Gastroesophageal sphincter (tissue), 3 donors: ENCODE data around the gene AP3D1.

ENCODE experiments used
- POLR2AphosphoS5 ChIP-seq: sonication (generic); formaldehyde crosslinking; IDR thresholded peaks from one replicate; pipeline ENCODE4 v1.6.1; 2017; ENCODE audit warnings: antibody characterized with exemption
- TF ChIP-seq, protein P1 (sequence below), 4 experiments: fragments of 200-600 bp in 2 of 4; fragments of 450-650 bp in 2 of 4; sonication (generic) in 1 of 4; IDR thresholded peaks; one replicate each; pipeline ENCODE4 v1.5.1; 2017 to 2019; ENCODE audit warnings: antibody characterized with exemption in 4 of 4, mild to moderate bottlenecking in 2 of 4, moderate library complexity in 2 of 4

DNA sequence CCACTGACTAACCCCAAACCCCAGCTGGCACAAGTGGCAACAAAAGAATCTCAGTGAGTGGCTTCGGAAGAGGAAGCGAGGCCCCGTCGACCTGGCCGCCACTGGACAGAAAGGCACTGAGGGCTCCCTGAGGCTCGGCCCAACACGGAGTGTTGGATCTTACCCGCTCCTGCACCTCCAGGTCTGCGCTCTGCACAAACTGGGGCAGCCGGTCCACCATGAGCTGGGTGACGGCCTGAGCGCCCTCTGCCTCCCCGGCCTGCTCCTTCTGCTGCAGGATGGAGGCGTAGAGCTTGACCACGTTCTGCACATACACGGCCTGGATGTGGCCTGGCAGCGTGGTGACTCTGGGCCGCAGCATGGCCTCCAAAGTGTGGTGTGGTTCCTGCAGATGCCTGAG, 32.9 kb downstream of the AP3D1 start:
- TF ChIP-seq, protein P1, sequence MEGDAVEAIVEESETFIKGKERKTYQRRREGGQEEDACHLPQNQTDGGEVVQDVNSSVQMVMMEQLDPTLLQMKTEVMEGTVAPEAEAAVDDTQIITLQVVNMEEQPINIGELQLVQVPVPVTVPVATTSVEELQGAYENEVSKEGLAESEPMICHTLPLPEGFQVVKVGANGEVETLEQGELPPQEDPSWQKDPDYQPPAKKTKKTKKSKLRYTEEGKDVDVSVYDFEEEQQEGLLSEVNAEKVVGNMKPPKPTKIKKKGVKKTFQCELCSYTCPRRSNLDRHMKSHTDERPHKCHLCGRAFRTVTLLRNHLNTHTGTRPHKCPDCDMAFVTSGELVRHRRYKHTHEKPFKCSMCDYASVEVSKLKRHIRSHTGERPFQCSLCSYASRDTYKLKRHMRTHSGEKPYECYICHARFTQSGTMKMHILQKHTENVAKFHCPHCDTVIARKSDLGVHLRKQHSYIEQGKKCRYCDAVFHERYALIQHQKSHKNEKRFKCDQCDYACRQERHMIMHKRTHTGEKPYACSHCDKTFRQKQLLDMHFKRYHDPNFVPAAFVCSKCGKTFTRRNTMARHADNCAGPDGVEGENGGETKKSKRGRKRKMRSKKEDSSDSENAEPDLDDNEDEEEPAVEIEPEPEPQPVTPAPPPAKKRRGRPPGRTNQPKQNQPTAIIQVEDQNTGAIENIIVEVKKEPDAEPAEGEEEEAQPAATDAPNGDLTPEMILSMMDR (IDR thresholded peaks at IDR 0.05) = no peak
- TF ChIP-seq POLR2AphosphoS5 = no peak
